NCI-H460 (cell line): ENCODE data around the gene ACER3. TPM values are rescaled to one million over a fixed set of nuclear protein-coding genes. Genes with fewer than 3 reads are reported as not detected.
"Not testable (repeated sequence)": the region's sequence is repeated elsewhere in the genome, so short reads cannot be mapped to it uniquely, and the experiment has no call there.

Experiments used
- DNase-seq: peaks from one replicate; pipeline ENCODE4 v3.0.0-alpha.2; 2016; ENCODE audit warnings: low read depth; ENCODE audit errors: extremely low read depth
- total RNA-seq: library from RNA; depleted of rRNA; stranded (reverse); fragments of >200 nt; shearing (Covaris generic); gene quantifications from 2 replicates; pipeline ENCODE4 v1.2.3, GENCODE V29; 2014

The ACER3 gene
- total RNA-seq, 1 experiment from 2014 or later, result 14.6 TPM

GRCh38 chr11:77035039-77035438, 174.3 kb downstream of the ACER3 start:
- no peak for DNase-seq

GRCh38 chr11:77035580-77035979, 174.9 kb downstream of the ACER3 start:
- DNase-seq, result peak; percentile 8

GRCh38 chr11:77036398-77036797, 175.7 kb downstream of the ACER3 start:
- no peak for DNase-seq

GRCh38 chr11:77037057-77037456, 176.3 kb downstream of the ACER3 start:
- DNase-seq, result no peak

- DNase-seq, result no peak
These were observed 177.5 kb downstream of the ACER3 start for GRCh38 chr11:77038029-77038824.

- no peak for DNase-seq
These were observed 178.2 kb downstream of the ACER3 start for GRCh38 chr11:77038825-77039326.

- DNase-seq, result no peak
These were observed 179.0 kb downstream of the ACER3 start for GRCh38 chr11:77039491-77040400.

GRCh38 chr11:77040401-77040777, 179.7 kb downstream of the ACER3 start:
- DNase-seq, result no peak

- no peak for DNase-seq
These were observed 180.2 kb downstream of the ACER3 start for GRCh38 chr11:77040889-77041288.

- DNase-seq, result no peak
These were observed 181.5 kb downstream of the ACER3 start for GRCh38 chr11:77042111-77042726.

GRCh38 chr11:77044356-77044755, 183.6 kb downstream of the ACER3 start:
- DNase-seq, result no peak

- no peak for DNase-seq
These were observed 184.2 kb downstream of the ACER3 start for GRCh38 chr11:77044886-77045285.

- no peak for DNase-seq
These were observed 185.4 kb downstream of the ACER3 start for GRCh38 chr11:77046060-77046501.

- peak; percentile 81 for DNase-seq
These were observed 186.5 kb downstream of the ACER3 start for GRCh38 chr11:77047007-77047927.

GRCh38 chr11:77047928-77048446, 187.3 kb downstream of the ACER3 start:
- not testable (repeated sequence) for DNase-seq

GRCh38 chr11:77049026-77049425, 188.3 kb downstream of the ACER3 start:
- DNase-seq, result no peak

GRCh38 chr11:77051511-77051910, 190.8 kb downstream of the ACER3 start:
- DNase-seq, result no peak

GRCh38 chr11:77052518-77052917, 191.8 kb downstream of the ACER3 start:
- no peak for DNase-seq

GRCh38 chr11:77053217-77054015, 192.7 kb downstream of the ACER3 start:
- DNase-seq, result no peak
